Activated CD4-positive, alpha-beta memory T cell treated with anti-CD3 and anti-CD28 coated beads for 36 hours (primary cell): ENCODE data around the gene DNASE1. TPM values are rescaled to one million over a fixed set of nuclear protein-coding genes. Genes with fewer than 3 reads are reported as not detected.

Experiments
- CTCF ChIA-PET: fragments of 350-600 bp; sonication (Branson Sonifier 250); formaldehyde crosslinking; loops from one replicate; lab custom pipeline; 2021; ENCODE audit warnings: antibody characterized with exemption, inconsistent platforms; lab: Charles Lee
- POLR2A ChIA-PET: fragments of 350-600 bp; sonication (Branson Sonifier 250); formaldehyde crosslinking; loops from one replicate; lab custom pipeline; 2021; ENCODE audit warnings: antibody characterized with exemption; lab: Charles Lee
- DNase-seq: peaks from one replicate; pipeline ENCODE4 v3.0.0-alpha.2; 2020
- H3K27ac Mint-ChIP-seq: one replicate; pipeline ENCODE4 v1.8.0; 2021; ENCODE audit warnings: mixed read lengths
- H3K27me3 Mint-ChIP-seq: one replicate; pipeline ENCODE4 v1.8.0; 2021; ENCODE audit warnings: mixed read lengths
- H3K36me3 Mint-ChIP-seq: one replicate; pipeline ENCODE4 v1.8.0; 2021; ENCODE audit warnings: mixed read lengths
- H3K4me1 Mint-ChIP-seq: one replicate; pipeline ENCODE4 v1.8.0; 2021; ENCODE audit warnings: low read depth, mixed read lengths
- H3K4me3 Mint-ChIP-seq: one replicate; pipeline ENCODE4 v1.8.0; 2021; ENCODE audit warnings: mild to moderate bottlenecking, mixed read lengths
- H3K9me3 Mint-ChIP-seq: one replicate; pipeline ENCODE4 v1.8.0; 2021; ENCODE audit warnings: mixed read lengths
- intact Hi-C: fragments of 100-400 bp; cut with micrococcal nuclease; formaldehyde crosslinking; loops from one replicate; pipeline ENCODE4 v1.15.1; 2023
- total RNA-seq, 2 experiments: library from RNA; stranded (reverse); gene quantifications; one replicate each; pipeline ENCODE4 v1.2.3, GENCODE V29; 2021

The DNASE1 gene
- total RNA-seq, 2 experiments from 2014 or later = 11.4 to 14.3 TPM

GRCh38 chr16:3618769-3619141, 35.7 kb upstream of the DNASE1 start:
- intact Hi-C loops = no loop called here
- H3K36me3 Mint-ChIP-seq = peaks cover 10% of the 10 kb centered on the region
- CTCF ChIA-PET = interaction anchor here (1.2 kb wide), 1 partner anchor 35 kb away, joined by 3 read pairs; no protein-coding TSS in a partner anchor
- no peaks in the 10 kb centered on the region for H3K9me3 Mint-ChIP-seq
- POLR2A ChIA-PET = no interaction called here
- H3K27ac Mint-ChIP-seq = no peak overlapping the region
- H3K4me1 Mint-ChIP-seq = peaks cover 30% of the 10 kb centered on the region
- no peak for DNase-seq
- H3K4me3 Mint-ChIP-seq = no peak overlapping the region
- H3K27me3 Mint-ChIP-seq = no peaks in the 10 kb centered on the region

GRCh38 chr16:3623642-3624041, 30.8 kb upstream of the DNASE1 start:
- no peak for DNase-seq
- H3K4me3 Mint-ChIP-seq = no peak overlapping the region
- no peaks in the 10 kb centered on the region for H3K27me3 Mint-ChIP-seq
- POLR2A ChIA-PET = no interaction called here
- peaks cover 27% of the 10 kb centered on the region for H3K4me1 Mint-ChIP-seq
- intact Hi-C loops = no loop called here
- H3K9me3 Mint-ChIP-seq = no peaks in the 10 kb centered on the region
- CTCF ChIA-PET = no interaction called here
- no peak overlapping the region for H3K27ac Mint-ChIP-seq
- H3K36me3 Mint-ChIP-seq = no peaks in the 10 kb centered on the region

GRCh38 chr16:3625331-3625730, 29.2 kb upstream of the DNASE1 start:
- ChIA-PET POLR2A (no interaction called here), CTCF (no interaction called here)
- Mint-ChIP-seq H3K27me3 (no peaks in the 10 kb centered on the region), H3K9me3 (no peaks in the 10 kb centered on the region), H3K4me1 (peaks cover 25% of the 10 kb centered on the region), H3K36me3 (no peaks in the 10 kb centered on the region), H3K4me3 (no peak overlapping the region), H3K27ac (peak overlapping the region; percentile 83)
- intact Hi-C loops = loop anchor here (5.0 kb wide), 1 partner anchor 48 kb away; the partner anchor contains the start of gene NLRC3
- no peak for DNase-seq

- Mint-ChIP-seq H3K4me1 (peaks cover 25% of the 10 kb centered on the region), H3K27ac (peak overlapping the region; percentile 83), H3K36me3 (no peaks in the 10 kb centered on the region), H3K9me3 (no peaks in the 10 kb centered on the region), H3K27me3 (no peaks in the 10 kb centered on the region), H3K4me3 (no peak overlapping the region)
- DNase-seq = no peak
- CTCF ChIA-PET = no interaction called here
- POLR2A ChIA-PET = no interaction called here
- intact Hi-C loops = loop anchor here (2.0 to 5.0 kb wide), 2 partner anchors 15 to 49 kb away; partner anchors contain the start of genes NLRC3 and SLX4
Observed at GRCh38 chr16:3625911-3626732, 28.4 kb upstream of the DNASE1 start.

- H3K4me3 Mint-ChIP-seq = no peak overlapping the region
- no peaks in the 10 kb centered on the region for H3K9me3 Mint-ChIP-seq
- POLR2A ChIA-PET = interaction anchor here (1.1 to 1.4 kb wide), 2 partner anchors 12 to 57 kb away, joined by 3 read pairs; no protein-coding TSS in a partner anchor
- H3K36me3 Mint-ChIP-seq = no peaks in the 10 kb centered on the region
- intact Hi-C loops = no loop called here
- peaks cover 21% of the 10 kb centered on the region for H3K4me1 Mint-ChIP-seq
- CTCF ChIA-PET = interaction anchor here (1.3 kb wide), 1 partner anchor 16 kb away, joined by 4 read pairs; no protein-coding TSS in a partner anchor
- peak; percentile 47 for DNase-seq
- H3K27me3 Mint-ChIP-seq = no peaks in the 10 kb centered on the region
- H3K27ac Mint-ChIP-seq = peak overlapping the region; percentile 72
Observed at GRCh38 chr16:3637371-3637923, 17.0 kb upstream of the DNASE1 start.

- Mint-ChIP-seq H3K27me3 (no peaks in the 10 kb centered on the region), H3K27ac (no peak overlapping the region), H3K9me3 (no peaks in the 10 kb centered on the region), H3K36me3 (peaks cover 2% of the 10 kb centered on the region), H3K4me1 (peaks cover 21% of the 10 kb centered on the region), H3K4me3 (no peak overlapping the region)
- POLR2A ChIA-PET = no interaction called here
- DNase-seq = no peak
- CTCF ChIA-PET = interaction anchor here (1.2 to 1.3 kb wide), 2 partner anchors 15 to 112 kb away, joined by 3 to 4 read pairs; no protein-coding TSS in a partner anchor
- intact Hi-C loops = no loop called here
Observed at GRCh38 chr16:3638916-3639644, 15.4 kb upstream of the DNASE1 start.

- H3K27me3 Mint-ChIP-seq = no peaks in the 10 kb centered on the region
- POLR2A ChIA-PET = no interaction called here
- no peaks in the 10 kb centered on the region for H3K9me3 Mint-ChIP-seq
- no peak overlapping the region for H3K4me3 Mint-ChIP-seq
- DNase-seq = no peak
- CTCF ChIA-PET = no interaction called here
- peaks cover 2% of the 10 kb centered on the region for H3K36me3 Mint-ChIP-seq
- no peak overlapping the region for H3K27ac Mint-ChIP-seq
- intact Hi-C loops = no loop called here
- H3K4me1 Mint-ChIP-seq = peaks cover 21% of the 10 kb centered on the region
Observed at GRCh38 chr16:3640207-3640606, 14.3 kb upstream of the DNASE1 start.

- Mint-ChIP-seq H3K27me3 (no peaks in the 10 kb centered on the region), H3K4me3 (no peak overlapping the region)
Observed at GRCh38 chr16:3640632-3641501, 13.6 kb upstream of the DNASE1 start.

GRCh38 chr16:3641801-3642396, 12.6 kb upstream of the DNASE1 start:
- Mint-ChIP-seq H3K4me1 (peaks cover 16% of the 10 kb centered on the region), H3K4me3 (no peak overlapping the region), H3K9me3 (no peaks in the 10 kb centered on the region), H3K36me3 (peaks cover 2% of the 10 kb centered on the region), H3K27ac (no peak overlapping the region), H3K27me3 (no peaks in the 10 kb centered on the region)
- intact Hi-C loops = no loop called here
- no peak for DNase-seq
- ChIA-PET POLR2A (no interaction called here), CTCF (no interaction called here)

More at GRCh38 chr16:3640632-3641501, 13.6 kb upstream of the DNASE1 start:
- CTCF ChIA-PET = no interaction called here
- intact Hi-C loops = no loop called here
- peaks cover 2% of the 10 kb centered on the region for H3K36me3 Mint-ChIP-seq
- H3K27ac Mint-ChIP-seq = no peak overlapping the region
- DNase-seq = no peak
- no peaks in the 10 kb centered on the region for H3K9me3 Mint-ChIP-seq
- POLR2A ChIA-PET = no interaction called here
- H3K4me1 Mint-ChIP-seq = peaks cover 19% of the 10 kb centered on the region

- no peak for DNase-seq
- ChIA-PET CTCF (interaction anchor here (0.7 kb wide), 1 partner anchor 612 kb away, joined by 3 read pairs; no protein-coding TSS in a partner anchor), POLR2A (interaction anchor here (0.6 kb wide), 1 partner anchor 9 kb away, joined by 5 read pairs; no protein-coding TSS in a partner anchor)
- intact Hi-C loops = no loop called here
- H3K4me3 Mint-ChIP-seq = no peak overlapping the region
- H3K9me3 Mint-ChIP-seq = no peaks in the 10 kb centered on the region
- no peak overlapping the region for H3K27ac Mint-ChIP-seq
- peaks cover 2% of the 10 kb centered on the region for H3K36me3 Mint-ChIP-seq
- H3K27me3 Mint-ChIP-seq = no peaks in the 10 kb centered on the region
- H3K4me1 Mint-ChIP-seq = peaks cover 9% of the 10 kb centered on the region
Observed at GRCh38 chr16:3642397-3643094, 11.9 kb upstream of the DNASE1 start.
